Trophoblast cell (in vitro differentiated cells and primary cell): ENCODE data around the gene EYS.

Experiments used
- DNase-seq, 2 donors: peaks; one replicate each; pipeline ENCODE4 v3.0.0-alpha.2; 2016
- H2AFZ ChIP-seq: 2 replicates; pipeline ENCODE4 v1.6.1; 2013; ENCODE audit warnings: low read length, moderate library complexity, mild to moderate bottlenecking; ENCODE audit not compliant: insufficient read depth, poor library complexity
- H2AK5ac ChIP-seq: 2 replicates; pipeline ENCODE4 v1.6.1; 2013; ENCODE audit warnings: mild to moderate bottlenecking, low read length
- H2BK120ac ChIP-seq: 2 replicates; pipeline ENCODE4 v1.6.1; 2013; ENCODE audit warnings: low read length, mild to moderate bottlenecking, moderate library complexity; ENCODE audit not compliant: insufficient read depth, poor library complexity
- H2BK12ac ChIP-seq: 2 replicates; pipeline ENCODE4 v1.6.1; 2013; ENCODE audit warnings: mild to moderate bottlenecking, low read length, moderate library complexity
- H2BK5ac ChIP-seq: 2 replicates; pipeline ENCODE4 v1.6.1; 2013; ENCODE audit warnings: low read length, low read depth, moderate library complexity, mild to moderate bottlenecking; ENCODE audit not compliant: poor library complexity
- H3K14ac ChIP-seq: 2 replicates; pipeline ENCODE4 v1.6.1; 2013; ENCODE audit warnings: mild to moderate bottlenecking, low read length
- H3K18ac ChIP-seq: 2 replicates; pipeline ENCODE4 v1.6.1; 2013; ENCODE audit warnings: mild to moderate bottlenecking, low read length
- H3K23ac ChIP-seq: 2 replicates; pipeline ENCODE4 v1.6.1; 2013; ENCODE audit warnings: low read length
- H3K27ac ChIP-seq: 2 replicates; pipeline ENCODE4 v1.5.1; 2013; ENCODE audit warnings: low read depth, mild to moderate bottlenecking, inconsistent platforms, low read length, moderate library complexity
- H3K27me3 ChIP-seq: 2 replicates; pipeline ENCODE4 v1.6.1; 2013; ENCODE audit warnings: inconsistent platforms, mild to moderate bottlenecking, low read length, moderate library complexity; ENCODE audit not compliant: insufficient read depth
- H3K36me3 ChIP-seq, 2 experiments: 1 replicate in 1 of 2; 2 replicates in 1 of 2; pipeline ENCODE4 v1.6.1; 2013; ENCODE audit warnings: low read length in 2 of 2, mild to moderate bottlenecking in 2 of 2, moderate library complexity in 1 of 2; ENCODE audit not compliant: insufficient read depth in 2 of 2, control insufficient read depth in 1 of 2
- H3K4ac ChIP-seq: 2 replicates; pipeline ENCODE4 v1.6.1; 2013; ENCODE audit warnings: low read depth, mild to moderate bottlenecking, low read length, moderate library complexity
- H3K4me1 ChIP-seq, 2 experiments: 1 replicate in 1 of 2; 2 replicates in 1 of 2; pipeline ENCODE4 v1.6.1; 2013; ENCODE audit warnings: low read length in 2 of 2, mild to moderate bottlenecking in 2 of 2, moderate library complexity in 1 of 2; ENCODE audit not compliant: insufficient read depth in 2 of 2, control insufficient read depth in 1 of 2
- H3K4me2 ChIP-seq: 2 replicates; pipeline ENCODE4 v1.6.1; 2013; ENCODE audit warnings: inconsistent platforms, mild to moderate bottlenecking, low read length, moderate library complexity
- H3K4me3 ChIP-seq: 2 replicates; pipeline ENCODE4 v1.5.1; 2013; ENCODE audit warnings: mild to moderate bottlenecking, low read depth, low read length, inconsistent platforms
- H3K79me1 ChIP-seq: one replicate; pipeline ENCODE4 v1.6.1; 2013; ENCODE audit warnings: low read length
- H3K79me2 ChIP-seq: 2 replicates; pipeline ENCODE4 v1.6.1; 2013; ENCODE audit warnings: low read length, mild to moderate bottlenecking; ENCODE audit not compliant: control insufficient read depth, insufficient read depth, poor library complexity
- H3K9ac ChIP-seq: 2 replicates; pipeline ENCODE4 v1.6.1; 2013; ENCODE audit warnings: mild to moderate bottlenecking, low read length
- H3K9me3 ChIP-seq: 2 replicates; pipeline ENCODE4 v1.6.1; 2013; ENCODE audit warnings: low read depth, mild to moderate bottlenecking, control low read depth, inconsistent platforms, low read length; ENCODE audit not compliant: insufficient read depth
- H4K12ac ChIP-seq: 2 replicates; pipeline ENCODE4 v1.6.1; 2013; ENCODE audit warnings: low read depth, mild to moderate bottlenecking, low read length, moderate library complexity
- H4K8ac ChIP-seq: 2 replicates; pipeline ENCODE4 v1.6.1; 2013; ENCODE audit warnings: low read depth, mild to moderate bottlenecking, low read length, moderate library complexity
- H4K91ac ChIP-seq: one replicate; pipeline ENCODE4 v1.6.1; 2013; ENCODE audit warnings: low read depth, mild to moderate bottlenecking, low read length, moderate library complexity
- WGBS: extraction: QIAGEN DNeasy Blood & Tissue Kit; methylation state at CpG from one replicate; pipeline ENCODE4 v1.1.7; 2013; ENCODE audit warnings: missing lambda C conversion rate; ENCODE audit not compliant: insufficient read length, insufficient coverage; ENCODE audit errors: extremely low coverage; 5-methylcytosine and 5-hydroxymethylcytosine counted together

The EYS gene

GRCh38 chr6:63912887-63913286 lies 1794.1 kb downstream of the EYS start:
- H2BK12ac ChIP-seq: no peak overlapping the region
- H3K4me1 ChIP-seq: no peaks in the 10 kb centered on the region
- no peak overlapping the region for H4K12ac ChIP-seq
- H3K79me1 ChIP-seq: no peaks in the 10 kb centered on the region
- H3K9me3 ChIP-seq: no peaks in the 10 kb centered on the region
- no peak for DNase-seq
- H3K36me3 ChIP-seq: no peaks in the 10 kb centered on the region
- no peak overlapping the region for H3K4me2 ChIP-seq
- H3K27ac ChIP-seq: no peak overlapping the region
- no peak overlapping the region for H4K91ac ChIP-seq
- H2AFZ ChIP-seq: no peak overlapping the region
- H2BK120ac ChIP-seq: no peak overlapping the region
- no peak overlapping the region for H3K18ac ChIP-seq
- no peak overlapping the region for H4K8ac ChIP-seq
- H3K4me3 ChIP-seq: no peak overlapping the region
- no CpG with 5 or more reads among the region's 1 CpG for WGBS
- no peak overlapping the region for H3K23ac ChIP-seq
- no peak overlapping the region for H3K14ac ChIP-seq
- H2BK5ac ChIP-seq: no peak overlapping the region
- no peak overlapping the region for H3K4ac ChIP-seq
- H3K9ac ChIP-seq: no peak overlapping the region
- no peaks in the 10 kb centered on the region for H3K79me2 ChIP-seq
- no peaks in the 10 kb centered on the region for H3K27me3 ChIP-seq
- H2AK5ac ChIP-seq: no peak overlapping the region

- Histone ChIP-seq H3K4ac (no peak overlapping the region), H2AK5ac (no peak overlapping the region), H3K27me3 (no peaks in the 10 kb centered on the region), H3K79me1 (no peaks in the 10 kb centered on the region), H4K12ac (no peak overlapping the region), H2BK120ac (no peak overlapping the region), H4K91ac (no peak overlapping the region), H3K9ac (no peak overlapping the region), H3K18ac (no peak overlapping the region), H3K79me2 (no peaks in the 10 kb centered on the region), H3K4me2 (no peak overlapping the region), H2AFZ (no peak overlapping the region), H2BK5ac (no peak overlapping the region), H3K9me3 (no peaks in the 10 kb centered on the region), H2BK12ac (no peak overlapping the region), H3K36me3 (no peaks in the 10 kb centered on the region), H3K4me3 (no peak overlapping the region), H3K14ac (no peak overlapping the region), H3K23ac (no peak overlapping the region), H3K27ac (no peak overlapping the region), H4K8ac (no peak overlapping the region), H3K4me1 (no peaks in the 10 kb centered on the region)
- no peak for DNase-seq
- WGBS: no CpG with 5 or more reads among the region's 2 CpGs
Measured at GRCh38 chr6:63910863-63911551, 1796.0 kb downstream of the EYS start.

- no peak overlapping the region for H2AFZ ChIP-seq
- H2AK5ac ChIP-seq: no peak overlapping the region
- peak overlapping the region; percentile 48 for H3K27ac ChIP-seq
- no peak overlapping the region for H3K18ac ChIP-seq
- no peak overlapping the region for H2BK5ac ChIP-seq
- peaks cover 2% of the 10 kb centered on the region for H3K79me1 ChIP-seq
- H3K4me1 ChIP-seq: peaks cover 0 to 2% of the 10 kb centered on the region in 2 experiments
- H4K8ac ChIP-seq: no peak overlapping the region
- no peaks in the 10 kb centered on the region for H3K79me2 ChIP-seq
- peak; percentile 47 to 61 for DNase-seq
- no peaks in the 10 kb centered on the region for H3K9me3 ChIP-seq
- H3K4ac ChIP-seq: no peak overlapping the region
- H3K23ac ChIP-seq: no peak overlapping the region
- H2BK120ac ChIP-seq: no peak overlapping the region
- no peak overlapping the region for H2BK12ac ChIP-seq
- no peaks in the 10 kb centered on the region for H3K36me3 ChIP-seq
- no peak overlapping the region for H3K4me2 ChIP-seq
- WGBS: no CpG with 5 or more reads among the region's 4 CpGs
- H3K9ac ChIP-seq: no peak overlapping the region
- H3K4me3 ChIP-seq: no peak overlapping the region
- H3K27me3 ChIP-seq: no peaks in the 10 kb centered on the region
- no peak overlapping the region for H4K91ac ChIP-seq
- H3K14ac ChIP-seq: no peak overlapping the region
- H4K12ac ChIP-seq: no peak overlapping the region
Measured at GRCh38 chr6:63904650-63905248, 1802.3 kb downstream of the EYS start.

- no peak for DNase-seq
- H3K27ac ChIP-seq: no peak overlapping the region
- no peak overlapping the region for H2AFZ ChIP-seq
Measured at GRCh38 chr6:63899550-63899949, 1807.5 kb downstream of the EYS start.

More at GRCh38 chr6:63899550-63899949, 1807.5 kb downstream of the EYS start:
- H3K79me1 ChIP-seq: no peaks in the 10 kb centered on the region
- H3K18ac ChIP-seq: no peak overlapping the region
- H3K9ac ChIP-seq: no peak overlapping the region
- H2BK12ac ChIP-seq: no peak overlapping the region
- no peak overlapping the region for H3K4me3 ChIP-seq
- no peak overlapping the region for H2BK120ac ChIP-seq
- H3K4me2 ChIP-seq: no peak overlapping the region
- no peak overlapping the region for H4K91ac ChIP-seq
- no peak overlapping the region for H4K8ac ChIP-seq
- no peaks in the 10 kb centered on the region for H3K36me3 ChIP-seq
- no peaks in the 10 kb centered on the region for H3K79me2 ChIP-seq
- H3K4me1 ChIP-seq: peaks cover 0 to 2% of the 10 kb centered on the region in 2 experiments
- no peak overlapping the region for H4K12ac ChIP-seq
- no peak overlapping the region for H3K23ac ChIP-seq
- H2AK5ac ChIP-seq: no peak overlapping the region
- no peak overlapping the region for H3K14ac ChIP-seq
- no peaks in the 10 kb centered on the region for H3K9me3 ChIP-seq
- no peak overlapping the region for H2BK5ac ChIP-seq
- no peak overlapping the region for H3K4ac ChIP-seq
- no peaks in the 10 kb centered on the region for H3K27me3 ChIP-seq
